GM04504 (cell line): ENCODE measurements around the gene FBXO31.
"Not testable (repeated sequence)": the region's sequence is repeated elsewhere in the genome, so short reads cannot be mapped to it uniquely, and the experiment has no call there.

Experiments used
- DNase-seq: peaks from one replicate; pipeline ENCODE4 v3.0.0-alpha.2; 2012; ENCODE audit warnings: low read depth

The FBXO31 gene

DNA sequence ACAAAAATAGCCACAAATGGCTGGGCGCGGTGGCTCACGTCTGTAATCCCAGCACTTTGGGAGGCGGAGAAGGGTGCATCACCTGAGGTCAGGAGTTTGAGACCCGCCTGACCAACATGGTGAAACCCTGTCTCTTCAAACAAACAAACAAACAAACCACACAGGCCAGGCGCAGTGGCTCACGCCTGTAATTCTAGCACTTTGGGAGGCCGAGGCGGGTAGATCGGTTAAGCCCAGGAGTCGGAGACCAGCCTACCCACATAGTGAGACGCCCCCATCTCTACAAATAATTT lies 1.2 kb upstream of the FBXO31 start:
- DNase-seq, result not testable (repeated sequence)

DNA sequence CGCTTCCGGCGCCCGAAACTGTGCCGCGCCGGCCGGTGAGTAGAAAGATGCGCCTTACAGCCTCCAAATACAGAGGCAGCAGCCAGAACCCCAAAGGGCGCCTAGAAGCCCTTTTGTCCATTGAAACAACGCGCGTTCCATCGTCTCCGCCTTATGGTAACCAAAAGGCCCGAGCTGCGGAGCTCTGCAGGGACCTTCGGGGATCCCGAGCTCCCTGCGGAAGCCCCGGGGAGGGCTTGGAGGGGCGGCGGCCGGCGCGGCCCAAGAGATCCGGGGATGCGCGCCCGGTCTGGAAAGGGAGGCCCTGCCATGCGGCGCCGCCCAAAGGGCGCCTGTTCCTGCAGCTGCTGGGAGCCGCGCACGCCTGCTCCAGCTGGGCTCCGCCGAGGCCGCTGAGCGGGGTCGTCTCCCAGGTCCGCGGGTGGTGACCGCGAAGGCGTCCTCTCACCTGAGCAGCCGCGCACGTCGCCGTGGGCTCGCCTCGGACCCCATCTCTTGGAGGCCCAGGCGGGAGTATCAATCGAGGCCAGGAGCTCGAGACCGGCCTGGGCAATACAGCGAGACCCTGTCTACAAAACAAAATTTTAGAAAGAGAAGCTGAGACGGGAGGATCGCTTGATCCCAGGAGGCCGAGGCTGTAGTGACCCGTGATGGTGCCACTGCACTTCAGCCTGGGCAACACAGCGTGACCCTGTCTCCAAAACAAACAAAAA lies 742 bp upstream of the FBXO31 start:
- no peak for DNase-seq

DNA sequence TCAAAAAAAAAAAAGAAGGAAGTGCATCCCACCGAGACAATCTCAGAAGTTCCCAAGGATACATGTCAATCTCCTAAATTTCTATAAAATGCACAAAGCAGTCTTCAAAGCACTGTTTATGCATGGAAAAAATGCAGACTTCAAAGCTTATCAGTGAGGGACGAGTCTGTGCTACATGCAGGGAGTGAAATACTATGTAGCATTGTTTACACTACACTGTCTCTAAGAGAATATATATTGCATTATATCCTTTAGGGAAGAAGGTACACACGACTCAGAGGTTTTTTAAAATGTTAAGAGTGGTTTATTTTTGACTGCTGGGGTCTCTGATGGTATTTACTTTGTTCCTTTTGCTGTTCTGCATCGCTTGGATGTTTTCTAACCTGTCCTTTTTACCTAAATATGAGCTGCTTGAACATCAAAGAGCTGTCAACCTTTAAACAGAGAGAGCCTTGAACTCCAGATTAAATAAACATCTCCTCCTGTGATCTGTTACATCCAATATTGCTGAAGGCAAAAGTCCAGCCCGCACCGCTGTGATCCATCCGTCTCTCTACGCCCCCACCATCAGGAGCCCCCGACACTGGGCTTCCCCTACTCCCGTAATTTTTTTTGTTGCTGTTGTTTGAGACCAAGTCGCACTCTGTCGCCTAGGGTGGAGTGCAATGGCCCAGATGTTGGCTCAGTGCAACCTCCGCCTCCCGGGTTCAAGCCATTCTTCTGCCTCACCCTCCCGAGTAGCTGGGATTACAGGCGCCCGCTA lies 1.4 kb downstream of the FBXO31 start:
- DNase-seq, result no peak

DNA sequence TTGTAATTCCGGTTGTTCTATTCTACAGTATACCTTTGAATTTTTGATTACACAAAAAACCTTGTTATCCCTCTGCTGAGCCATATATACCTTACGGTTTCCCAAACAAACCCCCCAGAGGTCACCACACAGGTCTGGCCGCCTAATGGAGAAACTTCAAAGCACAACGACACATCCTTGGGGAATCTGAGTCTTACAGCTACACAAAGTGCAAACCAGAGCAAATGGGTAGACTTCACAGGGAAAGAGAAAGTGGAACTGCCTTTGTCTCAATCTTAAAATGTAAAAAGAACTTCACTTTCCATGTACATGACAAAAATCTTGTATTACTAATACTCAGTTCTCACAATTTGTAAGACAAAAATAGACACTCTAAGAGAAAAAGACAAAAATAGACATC lies 2.7 kb downstream of the FBXO31 start:
- no peak for DNase-seq

DNA sequence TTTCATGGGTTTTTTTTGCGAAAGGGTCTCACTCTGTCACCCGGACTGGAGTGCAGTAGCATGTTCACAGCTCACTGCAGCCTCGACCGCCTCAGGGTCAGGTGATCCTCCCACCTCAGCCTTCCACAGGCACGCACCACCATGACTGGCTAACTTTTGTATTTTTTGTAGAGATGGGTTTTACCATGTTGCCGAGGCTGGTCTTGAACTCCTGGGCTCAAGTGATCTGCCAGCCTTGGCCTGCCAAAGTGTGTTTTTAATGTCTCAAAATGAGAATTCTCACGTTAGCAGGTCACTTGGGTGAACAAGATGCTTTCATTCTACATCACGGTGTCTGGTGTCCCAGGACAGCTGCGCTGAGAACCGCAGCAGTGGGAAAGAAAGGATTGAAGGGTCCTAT lies 3.2 kb downstream of the FBXO31 start:
- no peak for DNase-seq

- not testable (repeated sequence) for DNase-seq
Measured at GRCh38 chr16:87379312-87379752, 4.2 kb downstream of the FBXO31 start.

GRCh38 chr16:87376660-87377059 lies 6.9 kb downstream of the FBXO31 start:
- DNase-seq, result no peak

DNA sequence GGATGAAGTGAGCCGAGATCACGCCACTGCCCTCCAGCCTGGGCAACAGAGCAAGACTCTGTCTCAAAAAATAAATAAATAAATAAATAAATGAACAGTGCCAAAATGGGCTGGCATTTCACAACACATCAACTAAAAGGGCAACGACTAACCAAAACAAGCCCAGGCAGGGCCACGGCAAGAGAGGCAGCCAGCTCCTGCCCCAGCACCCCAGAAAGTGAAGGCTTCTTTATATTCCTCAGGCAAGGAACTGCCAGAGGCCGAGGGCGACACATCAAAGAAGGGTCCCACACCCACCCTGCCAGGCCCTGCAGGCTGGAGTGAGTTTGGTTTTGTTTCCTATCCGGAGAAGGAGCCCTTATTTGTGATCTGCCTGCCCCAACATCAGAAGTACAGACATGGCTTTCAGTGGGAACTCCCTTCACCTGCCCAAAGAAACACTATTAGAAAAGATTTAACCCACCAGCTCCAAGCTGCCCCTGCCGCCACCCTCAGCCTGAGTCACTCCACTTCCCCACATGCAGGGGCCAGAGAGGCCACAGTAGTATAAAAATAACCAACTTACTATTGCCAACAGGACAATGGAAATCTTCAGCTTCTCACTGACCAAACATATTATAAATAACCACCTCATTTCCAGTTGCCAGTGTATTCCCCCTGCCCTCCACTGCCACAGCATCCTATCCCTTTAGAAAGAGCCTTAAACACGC lies 8.0 kb downstream of the FBXO31 start:
- no peak for DNase-seq

DNA sequence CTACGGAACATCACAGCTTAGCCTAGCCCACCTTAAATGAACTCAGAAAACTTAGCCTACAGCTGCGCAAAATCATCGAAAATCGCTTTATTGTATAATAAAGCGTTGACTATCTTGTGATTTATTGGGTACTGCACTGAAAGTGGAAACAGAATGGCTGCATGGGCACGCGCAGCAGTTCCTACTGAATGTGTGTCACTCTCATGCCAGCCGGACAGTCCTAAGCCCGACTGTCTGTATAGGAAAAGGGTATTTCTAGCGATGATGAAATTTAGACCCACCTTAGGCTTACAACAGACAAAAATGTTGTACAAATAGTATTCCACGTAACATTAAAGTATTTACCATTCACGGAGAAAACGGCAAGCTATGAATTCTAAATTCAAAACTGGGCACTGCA lies 9.3 kb downstream of the FBXO31 start:
- DNase-seq, result no peak

- DNase-seq, result no peak
Measured at GRCh38 chr16:87372305-87372704, 11.3 kb downstream of the FBXO31 start.

DNA sequence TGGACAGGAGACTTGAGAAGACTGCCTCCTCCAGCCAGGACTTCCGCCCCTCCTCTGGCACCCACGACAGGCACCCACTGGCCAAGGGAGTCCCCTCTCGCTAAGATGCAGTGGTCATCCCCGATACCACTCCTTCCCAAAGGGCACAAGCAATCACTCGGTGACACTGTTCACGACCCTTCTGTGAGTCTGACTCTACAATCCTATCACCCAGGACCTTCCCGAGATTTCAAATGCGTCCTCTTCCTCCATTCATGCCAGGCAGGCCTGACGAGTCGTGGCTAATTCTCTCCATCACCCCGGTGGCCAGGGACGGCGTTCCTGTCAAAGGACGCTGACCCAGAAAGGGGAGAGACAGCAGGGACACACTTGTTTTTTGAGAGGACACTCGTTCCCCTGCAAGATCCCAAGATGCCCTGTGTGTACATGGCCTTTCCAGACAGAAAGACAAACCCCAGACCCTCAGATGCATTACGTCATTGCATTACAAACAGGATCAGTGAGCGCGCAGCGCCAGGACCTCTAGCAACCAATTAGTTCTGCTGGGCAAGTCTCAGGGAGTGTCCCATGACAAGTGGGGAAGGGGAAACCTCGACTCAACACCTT lies 12.2 kb downstream of the FBXO31 start:
- no peak for DNase-seq

- no peak for DNase-seq
Measured at GRCh38 chr16:87369796-87370719, 13.5 kb downstream of the FBXO31 start.

DNA sequence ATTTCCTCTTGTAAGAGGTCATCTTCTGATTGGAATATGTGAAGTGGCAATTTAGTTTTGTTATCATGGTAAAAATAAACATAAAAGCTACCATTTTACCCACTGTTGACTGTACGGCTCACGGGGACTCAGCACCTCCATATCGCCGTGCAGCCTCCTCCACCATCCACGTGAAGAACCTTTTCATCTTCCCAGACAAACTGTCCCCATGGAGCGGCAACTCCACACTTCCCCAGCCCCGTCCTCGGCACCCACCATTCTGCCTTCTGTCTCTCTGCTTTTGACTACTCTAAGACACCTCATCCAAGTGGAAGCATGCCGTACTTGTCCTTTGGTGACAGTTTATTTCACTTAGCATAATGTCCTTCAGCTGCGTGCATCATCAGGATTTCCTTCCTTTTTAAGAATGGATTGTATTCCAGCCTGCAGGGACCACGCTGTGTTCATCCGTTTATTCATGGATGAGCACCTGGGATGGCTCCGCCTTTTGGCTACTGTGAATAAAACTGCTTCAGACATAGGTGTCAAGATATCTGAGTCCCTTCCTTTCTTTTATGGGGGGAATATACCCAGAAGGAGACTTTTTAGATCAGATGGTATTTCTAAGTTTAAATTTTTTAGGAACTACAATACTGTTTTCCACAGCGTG lies 14.3 kb downstream of the FBXO31 start:
- DNase-seq, result no peak

DNA sequence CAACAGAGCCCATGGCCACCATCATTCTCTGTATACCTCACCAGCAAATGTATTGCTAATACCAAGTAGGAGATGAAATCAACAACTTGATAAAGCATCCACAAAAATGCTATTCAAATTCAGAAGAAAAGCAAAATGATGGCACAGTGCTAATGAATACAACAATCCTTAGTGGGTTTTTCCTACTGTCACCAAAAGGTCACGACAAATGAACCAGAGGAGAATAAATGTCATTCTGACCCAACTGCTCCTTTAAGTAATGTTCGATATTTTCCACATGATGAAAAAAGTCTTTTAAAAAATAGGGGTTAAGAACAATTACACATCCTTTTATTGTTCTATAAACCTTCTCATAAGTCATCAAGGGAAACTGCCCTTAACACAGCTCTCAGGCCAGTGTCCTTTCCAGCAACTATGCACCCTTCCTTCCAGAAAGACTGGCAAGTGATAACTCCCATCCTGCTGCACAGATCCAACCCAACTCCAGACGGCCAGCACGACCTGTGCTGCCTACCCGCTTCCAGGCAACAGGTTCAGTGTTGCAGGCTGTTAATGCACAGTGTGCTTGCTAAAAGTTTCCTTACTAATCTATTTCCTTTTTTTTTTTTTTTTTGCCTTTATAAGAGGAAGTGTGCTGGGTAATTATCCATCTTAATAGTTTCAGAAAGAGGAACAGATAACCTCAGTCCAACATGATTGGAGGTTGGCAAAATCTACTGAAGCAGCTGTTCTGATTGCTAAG lies 15.4 kb downstream of the FBXO31 start:
- no peak for DNase-seq

- DNase-seq, result no peak
Measured at GRCh38 chr16:87367529-87367928, 16.0 kb downstream of the FBXO31 start.

GRCh38 chr16:87366930-87367329 lies 16.6 kb downstream of the FBXO31 start:
- no peak for DNase-seq

DNA sequence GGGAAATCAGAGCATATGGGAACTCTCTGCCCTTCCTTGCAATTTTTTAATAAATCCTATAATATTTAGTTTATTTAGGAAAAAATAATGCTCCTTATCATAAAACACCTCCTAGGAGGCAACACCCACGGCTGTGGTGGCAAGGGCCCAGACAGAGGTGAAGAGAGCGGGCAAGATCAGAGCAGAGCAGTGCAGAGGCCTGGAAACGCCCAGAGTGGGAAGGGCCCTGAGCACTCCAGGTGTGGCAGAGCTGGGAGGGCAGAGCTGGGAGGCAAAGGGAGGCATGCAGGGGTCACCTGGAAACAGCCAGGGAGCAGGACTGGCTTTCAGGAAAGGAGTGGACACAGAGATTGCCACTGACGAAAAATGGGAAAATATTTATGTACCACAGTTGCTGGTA lies 17.3 kb downstream of the FBXO31 start:
- DNase-seq, result no peak

- DNase-seq, result no peak
Measured at GRCh38 chr16:87365021-87365713, 18.4 kb downstream of the FBXO31 start.

- no peak for DNase-seq
Measured at GRCh38 chr16:87363771-87364455, 19.7 kb downstream of the FBXO31 start.
